ENCODE results near the gene SHROOM1. TPM values are rescaled to one million over a fixed set of nuclear protein-coding genes. Genes with fewer than 3 reads are reported as not detected.

SHROOM1 gene
- total and polyA plus RNA-seq, 2 of the 8 experiments (the other 6 are each of a cell fraction or from before 2014, with no cell fraction given) = 3.9 to 5.2 TPM

DNA sequence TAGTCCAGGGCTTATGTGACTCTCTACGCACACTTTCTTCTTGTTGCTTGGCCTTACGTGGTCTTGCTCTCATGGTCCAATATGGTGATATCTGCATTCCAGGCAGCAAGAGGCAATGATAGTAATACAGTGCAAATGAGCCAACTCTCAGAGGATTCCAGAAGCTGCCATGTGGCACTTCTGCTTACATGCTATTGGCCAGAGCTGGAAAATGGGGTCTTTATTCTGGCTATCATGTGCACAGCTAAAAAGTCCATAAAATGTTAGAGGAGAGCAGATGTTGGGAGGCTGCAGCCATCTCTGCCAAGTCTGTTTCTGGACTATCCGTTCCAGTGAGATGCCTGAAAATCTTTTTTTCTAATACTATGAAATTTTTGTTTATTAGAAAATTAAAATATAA lies 50.5 kb downstream of the SHROOM1 start:
- Histone ChIP-seq H3K14ac (ENCODE audit: insufficient read length) (no peak overlapping the region), H3K27ac (ENCODE audit: low read depth, low read length) (no peak overlapping the region), H3K79me2 (ENCODE audit: control insufficient read depth in 1 of 2, insufficient read depth in 2 of 2, low read length in 2 of 2) (peaks cover 0 to 3% of the 10 kb centered on the region in 2 experiments; a peak in 1 of 4 replicates), H4K91ac (replicated peaks; ENCODE audit: insufficient read length, low read length) (no peak overlapping the region), H3K79me1 (ENCODE audit: low read depth, low read length) (no peaks in the 10 kb centered on the region), H3K18ac (ENCODE audit: extremely low read depth, low read length) (no peak overlapping the region), H3K4me1 (replicated peaks in 1 of 4; ENCODE audit: control insufficient read depth in 3 of 4, insufficient read depth in 4 of 4, low read length in 3 of 4) (peaks cover 0 to 9% (median 1%) of the 10 kb centered on the region in 4 experiments; a peak in 5 of 7 replicates), H4K8ac (ENCODE audit: extremely low read depth, insufficient read depth, low read length) (no peak overlapping the region), H2BK12ac (ENCODE audit: low read depth, low read length) (no peak overlapping the region), H2BK120ac (replicated peaks; ENCODE audit: low read depth, low read length) (no peak overlapping the region), H2AK5ac (ENCODE audit: low read depth, low read length) (no peak overlapping the region), H2BK20ac (ENCODE audit: low read length) (no peak overlapping the region), H3K23ac (ENCODE audit: insufficient read length) (no peak overlapping the region), H3K4ac (replicated peaks; ENCODE audit: insufficient read length, low read depth, low read length) (no peak overlapping the region), H3K23me2 (ENCODE audit: low read depth, low read length) (peaks cover 10% of the 10 kb centered on the region), H3K4me2 (ENCODE audit: insufficient read depth in 1 of 2, low read depth in 2 of 2, low read length in 2 of 2) (no peak overlapping the region), H2BK15ac (ENCODE audit: low read length) (no peak overlapping the region), H3K36me3 (ENCODE audit: control insufficient read depth in 2 of 4, insufficient read depth in 4 of 4, low read length in 3 of 4) (no peaks in the 10 kb centered on the region), H3K9ac (replicated peaks in 1 of 4; ENCODE audit: extremely low read depth in 1 of 4, low read depth in 3 of 4, low read length in 3 of 4) (no peak overlapping the region), H3K56ac (replicated peaks; ENCODE audit: insufficient read length, low read depth, low read length) (no peak overlapping the region), H3K9me3 (ENCODE audit: insufficient read depth in 2 of 2, low read depth in 1 of 2, low read length in 1 of 2) (no peaks in the 10 kb centered on the region), H2BK5ac (ENCODE audit: low read depth, low read length) (no peak overlapping the region), H4K20me1 (replicated peaks in 1 of 2; ENCODE audit: control insufficient read depth in 1 of 2, insufficient read depth in 2 of 2, low read length in 2 of 2) (peaks cover 0 to 3% of the 10 kb centered on the region in 2 experiments), H3K27me3 (replicated peaks in 1 of 4; ENCODE audit: control insufficient read depth in 3 of 4, extremely low read depth in 1 of 4, insufficient read depth in 3 of 4, low read length in 3 of 4) (peaks cover 2 to 45% (median 31%) of the 10 kb centered on the region in 4 experiments), H4K5ac (ENCODE audit: insufficient read length, low read depth, low read length) (no peak overlapping the region), H3K4me3 (ENCODE audit: extremely low read depth in 1 of 4, insufficient read depth in 2 of 4, low read depth in 3 of 4, low read length in 4 of 4) (no peak overlapping the region), H2AFZ (ENCODE audit: low read length) (no peak overlapping the region)
- FAIRE-seq (no peak), DNase-seq (ENCODE audit: low read depth in 1 of 2, low spot score in 2 of 2) (no peak)
- no peak for TF ChIP-seq SP2 (IDR thresholded peaks at IDR 0.05; ENCODE audit: low read length)
- no peak for TF ChIP-seq USF2 (IDR thresholded peaks at IDR 0.05; ENCODE audit: low read length)
- TF ChIP-seq, protein P1, sequence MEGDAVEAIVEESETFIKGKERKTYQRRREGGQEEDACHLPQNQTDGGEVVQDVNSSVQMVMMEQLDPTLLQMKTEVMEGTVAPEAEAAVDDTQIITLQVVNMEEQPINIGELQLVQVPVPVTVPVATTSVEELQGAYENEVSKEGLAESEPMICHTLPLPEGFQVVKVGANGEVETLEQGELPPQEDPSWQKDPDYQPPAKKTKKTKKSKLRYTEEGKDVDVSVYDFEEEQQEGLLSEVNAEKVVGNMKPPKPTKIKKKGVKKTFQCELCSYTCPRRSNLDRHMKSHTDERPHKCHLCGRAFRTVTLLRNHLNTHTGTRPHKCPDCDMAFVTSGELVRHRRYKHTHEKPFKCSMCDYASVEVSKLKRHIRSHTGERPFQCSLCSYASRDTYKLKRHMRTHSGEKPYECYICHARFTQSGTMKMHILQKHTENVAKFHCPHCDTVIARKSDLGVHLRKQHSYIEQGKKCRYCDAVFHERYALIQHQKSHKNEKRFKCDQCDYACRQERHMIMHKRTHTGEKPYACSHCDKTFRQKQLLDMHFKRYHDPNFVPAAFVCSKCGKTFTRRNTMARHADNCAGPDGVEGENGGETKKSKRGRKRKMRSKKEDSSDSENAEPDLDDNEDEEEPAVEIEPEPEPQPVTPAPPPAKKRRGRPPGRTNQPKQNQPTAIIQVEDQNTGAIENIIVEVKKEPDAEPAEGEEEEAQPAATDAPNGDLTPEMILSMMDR (IDR thresholded peaks at IDR 0.05; ENCODE audit: control extremely low read depth in 1 of 3, insufficient read depth in 1 of 3, low read depth in 1 of 3, low read length in 3 of 3) = no peak
- WGBS, 2 experiments (ENCODE audit: extremely low coverage in 1 of 2, insufficient coverage in 1 of 2, insufficient read length in 1 of 2, insufficient replicate concordance in 2 of 2, low coverage in 1 of 2, low lambda C conversion rate in 2 of 2, missing lambda C conversion rate in 1 of 2) = 90% methylated on average over 3 of the region's 3 CpGs; no CpG with 5 or more reads in 1 of the 2 experiments
- POLR2A ChIA-PET (ENCODE audit: partially characterized antibody) = no interaction called here
- CTCF ChIA-PET (ENCODE audit: partially characterized antibody) = interaction anchor here (1.4 kb wide), 1 partner anchor 22 kb away, joined by 5 read pairs; no protein-coding TSS in a partner anchor

Data from H1 (cell line).